MM.1S (cell line): ENCODE measurements around the gene HMGCS2.

Source experiments
- DNase-seq: peaks from one replicate; pipeline ENCODE4 v3.0.0-alpha.2; 2015
- H2AFZ ChIP-seq: fragments of 300-600 bp; sonication (generic); 2 replicates; pipeline ENCODE4 v1.6.0; 2016; ENCODE audit warnings: antibody characterized with exemption, low read length
- H3F3A ChIP-seq: fragments of 300-600 bp; sonication (generic); 2 replicates; pipeline ENCODE4 v1.6.1; 2016; ENCODE audit warnings: mild to moderate bottlenecking, antibody characterized with exemption, low read length, moderate library complexity, mixed read lengths; ENCODE audit not compliant: insufficient read depth
- H3K27ac ChIP-seq: fragments of 300-600 bp; sonication (generic); 2 replicates; pipeline ENCODE4 v1.5.1; 2016; ENCODE audit warnings: mild to moderate bottlenecking, low read length
- H3K27me3 ChIP-seq: fragments of 300-600 bp; sonication (generic); replicated peaks from 2 replicates; pipeline ENCODE4 v1.6.0; 2016; ENCODE audit warnings: low read length; ENCODE audit not compliant: insufficient read depth
- H3K36me3 ChIP-seq: fragments of 300-600 bp; sonication (generic); replicated peaks from 2 replicates; pipeline ENCODE4 v1.6.1; 2016; ENCODE audit warnings: mild to moderate bottlenecking, low read length, mixed read lengths; ENCODE audit not compliant: insufficient read depth
- H3K4me1 ChIP-seq: fragments of 300-600 bp; sonication (generic); 2 replicates; pipeline ENCODE4 v1.6.1; 2016; ENCODE audit warnings: low read length, mixed read lengths
- H3K4me2 ChIP-seq: fragments of 300-600 bp; sonication (generic); 2 replicates; pipeline ENCODE4 v1.6.0; 2016; ENCODE audit warnings: low read depth, low read length
- H3K4me3 ChIP-seq: fragments of 300-600 bp; sonication (generic); 2 replicates; pipeline ENCODE4 v1.5.1; 2016; ENCODE audit warnings: low read length, mixed read lengths
- H3K79me2 ChIP-seq: fragments of 300-600 bp; sonication (generic); 2 replicates; pipeline ENCODE4 v1.6.1; 2016; ENCODE audit warnings: mixed run types, low read length, mixed read lengths
- H3K9ac ChIP-seq: fragments of 300-600 bp; sonication (generic); 2 replicates; pipeline ENCODE4 v1.6.1; 2016; ENCODE audit warnings: low read length, mixed read lengths
- H3K9me2 ChIP-seq: fragments of 300-600 bp; sonication (generic); replicated peaks from 2 replicates; pipeline ENCODE4 v1.6.1; 2016; ENCODE audit warnings: mild to moderate bottlenecking, low read length, mixed read lengths; ENCODE audit not compliant: insufficient read depth
- H3K9me3 ChIP-seq: fragments of 300-600 bp; sonication (generic); replicated peaks from 2 replicates; pipeline ENCODE4 v1.6.1; 2016; ENCODE audit warnings: mild to moderate bottlenecking, low read length, mixed read lengths; ENCODE audit not compliant: insufficient read depth
- H4K20me1 ChIP-seq: fragments of 300-600 bp; sonication (generic); 2 replicates; pipeline ENCODE4 v1.6.1; 2016; ENCODE audit warnings: mild to moderate bottlenecking, low read length, moderate library complexity, mixed read lengths; ENCODE audit not compliant: insufficient read depth
- EZH2 ChIP-seq: fragments of 300-600 bp; sonication (generic); optimal IDR thresholded peaks from 2 replicates; pipeline ENCODE3; 2017; ENCODE audit warnings: low read depth, mild to moderate bottlenecking, antibody characterized with exemption, low read length, mixed read lengths
- EZH2phosphoT487 ChIP-seq: fragments of 300-600 bp; sonication (generic); IDR thresholded peaks from 2 replicates; pipeline ENCODE4 v1.6.1; 2018; ENCODE audit warnings: antibody characterized with exemption, low read length
- TF ChIP-seq, protein P1 (sequence below): fragments of 300-600 bp; sonication (generic); IDR thresholded peaks from 2 replicates; pipeline ENCODE4 v1.5.1; 2016; ENCODE audit warnings: antibody characterized with exemption, low read length, mixed read lengths

HMGCS2 gene

DNA sequence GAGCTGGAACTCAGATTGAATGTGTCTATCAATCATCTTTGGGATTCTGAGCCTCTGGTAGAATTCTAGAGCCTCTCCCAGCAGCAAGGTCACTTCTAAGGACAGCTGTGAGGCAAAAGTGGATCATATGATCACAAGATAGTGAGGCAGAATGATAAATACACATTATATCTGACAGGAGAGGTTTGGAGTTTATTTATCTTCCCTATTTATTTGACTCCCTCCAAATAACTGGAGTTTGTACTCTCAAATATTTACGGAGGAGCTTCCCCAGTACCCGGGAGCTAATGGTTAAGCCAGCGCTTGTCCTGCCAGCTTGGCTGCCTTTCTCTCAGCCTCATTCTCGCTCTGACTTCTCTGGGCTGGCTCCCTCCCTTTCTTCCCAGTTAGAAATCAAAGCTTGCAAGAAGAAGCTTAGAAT, 2.3 kb downstream of the HMGCS2 start:
- Histone ChIP-seq H3K4me2 (no peak overlapping the region), H3K9me3 (no peaks in the 10 kb centered on the region), H3K9me2 (no peaks in the 10 kb centered on the region), H2AFZ (no peak overlapping the region), H3K36me3 (no peaks in the 10 kb centered on the region), H4K20me1 (no peaks in the 10 kb centered on the region), H3K79me2 (no peaks in the 10 kb centered on the region), H3K27me3 (no peaks in the 10 kb centered on the region), H3K4me1 (no peaks in the 10 kb centered on the region), H3K9ac (no peak overlapping the region), H3F3A (no peaks in the 10 kb centered on the region), H3K27ac (no peak overlapping the region), H3K4me3 (no peak overlapping the region)
- no peak for DNase-seq
- no peak for TF ChIP-seq EZH2
- no peak for TF ChIP-seq EZH2phosphoT487
- TF ChIP-seq, protein P1, sequence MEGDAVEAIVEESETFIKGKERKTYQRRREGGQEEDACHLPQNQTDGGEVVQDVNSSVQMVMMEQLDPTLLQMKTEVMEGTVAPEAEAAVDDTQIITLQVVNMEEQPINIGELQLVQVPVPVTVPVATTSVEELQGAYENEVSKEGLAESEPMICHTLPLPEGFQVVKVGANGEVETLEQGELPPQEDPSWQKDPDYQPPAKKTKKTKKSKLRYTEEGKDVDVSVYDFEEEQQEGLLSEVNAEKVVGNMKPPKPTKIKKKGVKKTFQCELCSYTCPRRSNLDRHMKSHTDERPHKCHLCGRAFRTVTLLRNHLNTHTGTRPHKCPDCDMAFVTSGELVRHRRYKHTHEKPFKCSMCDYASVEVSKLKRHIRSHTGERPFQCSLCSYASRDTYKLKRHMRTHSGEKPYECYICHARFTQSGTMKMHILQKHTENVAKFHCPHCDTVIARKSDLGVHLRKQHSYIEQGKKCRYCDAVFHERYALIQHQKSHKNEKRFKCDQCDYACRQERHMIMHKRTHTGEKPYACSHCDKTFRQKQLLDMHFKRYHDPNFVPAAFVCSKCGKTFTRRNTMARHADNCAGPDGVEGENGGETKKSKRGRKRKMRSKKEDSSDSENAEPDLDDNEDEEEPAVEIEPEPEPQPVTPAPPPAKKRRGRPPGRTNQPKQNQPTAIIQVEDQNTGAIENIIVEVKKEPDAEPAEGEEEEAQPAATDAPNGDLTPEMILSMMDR, result no peak

DNA sequence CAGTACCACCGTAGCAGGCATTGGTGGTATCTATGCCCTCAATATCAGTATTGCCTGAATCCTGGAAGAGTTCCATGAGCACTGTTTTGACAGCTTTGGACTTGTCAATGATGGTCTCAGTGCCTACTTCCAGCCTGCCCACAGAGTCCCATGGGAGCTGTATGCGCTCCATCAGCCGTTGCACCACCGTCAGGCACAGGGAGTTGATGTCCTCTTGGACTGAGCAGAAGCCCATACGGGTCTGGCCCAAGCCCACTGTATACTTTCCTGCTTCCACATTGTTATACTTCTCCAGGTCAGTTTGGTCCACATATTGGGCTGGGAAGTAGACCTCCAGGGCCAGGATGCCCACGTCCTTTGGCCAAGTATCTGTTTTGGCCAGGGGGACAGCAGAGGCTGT, 4.5 kb downstream of the HMGCS2 start:
- no peaks in the 10 kb centered on the region for H3K36me3 ChIP-seq
- H3K4me1 ChIP-seq, result no peaks in the 10 kb centered on the region
- DNase-seq, result no peak
- H3K79me2 ChIP-seq, result no peaks in the 10 kb centered on the region
- TF ChIP-seq, protein P1, result no peak
- no peak for TF ChIP-seq EZH2
- H3K4me2 ChIP-seq, result no peak overlapping the region
- H3K9me3 ChIP-seq, result no peaks in the 10 kb centered on the region
- H2AFZ ChIP-seq, result no peak overlapping the region
- H3K4me3 ChIP-seq, result no peak overlapping the region
- no peaks in the 10 kb centered on the region for H3K9me2 ChIP-seq
- H3K27ac ChIP-seq, result no peak overlapping the region
- no peak overlapping the region for H3K9ac ChIP-seq
- H3K27me3 ChIP-seq, result no peaks in the 10 kb centered on the region
- no peaks in the 10 kb centered on the region for H3F3A ChIP-seq
- no peaks in the 10 kb centered on the region for H4K20me1 ChIP-seq

DNA sequence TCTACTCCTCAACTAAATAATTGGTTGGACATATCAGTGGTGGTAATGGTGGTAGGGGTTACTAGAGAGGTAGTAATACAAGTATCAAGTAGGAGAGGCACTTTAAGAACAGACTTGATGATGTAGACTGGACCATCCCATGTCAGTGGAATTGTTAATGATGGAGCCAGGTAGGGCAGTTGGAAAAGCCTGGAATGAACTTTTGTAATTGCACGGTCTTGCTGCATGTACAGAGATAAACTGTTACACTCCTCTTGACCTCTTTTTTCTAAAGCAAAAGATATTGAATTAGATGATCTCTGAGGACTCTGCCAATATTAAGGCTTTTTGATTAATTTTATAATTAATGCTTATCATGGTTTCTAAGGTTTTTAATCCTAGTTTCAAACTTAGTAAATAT, 5.8 kb downstream of the HMGCS2 start:
- H3K27me3 ChIP-seq, result no peaks in the 10 kb centered on the region
- no peaks in the 10 kb centered on the region for H3F3A ChIP-seq
- TF ChIP-seq EZH2 (no peak), EZH2phosphoT487 (no peak)
- TF ChIP-seq, protein P1, result no peak
- no peaks in the 10 kb centered on the region for H4K20me1 ChIP-seq
- no peaks in the 10 kb centered on the region for H3K9me3 ChIP-seq
- H3K79me2 ChIP-seq, result no peaks in the 10 kb centered on the region
- no peak overlapping the region for H3K9ac ChIP-seq
- no peaks in the 10 kb centered on the region for H3K4me1 ChIP-seq
- H3K9me2 ChIP-seq, result no peaks in the 10 kb centered on the region
- H3K4me2 ChIP-seq, result no peak overlapping the region
- H3K36me3 ChIP-seq, result no peaks in the 10 kb centered on the region
- no peak overlapping the region for H3K27ac ChIP-seq
- no peak overlapping the region for H3K4me3 ChIP-seq
- no peak for DNase-seq
- no peak overlapping the region for H2AFZ ChIP-seq

DNA sequence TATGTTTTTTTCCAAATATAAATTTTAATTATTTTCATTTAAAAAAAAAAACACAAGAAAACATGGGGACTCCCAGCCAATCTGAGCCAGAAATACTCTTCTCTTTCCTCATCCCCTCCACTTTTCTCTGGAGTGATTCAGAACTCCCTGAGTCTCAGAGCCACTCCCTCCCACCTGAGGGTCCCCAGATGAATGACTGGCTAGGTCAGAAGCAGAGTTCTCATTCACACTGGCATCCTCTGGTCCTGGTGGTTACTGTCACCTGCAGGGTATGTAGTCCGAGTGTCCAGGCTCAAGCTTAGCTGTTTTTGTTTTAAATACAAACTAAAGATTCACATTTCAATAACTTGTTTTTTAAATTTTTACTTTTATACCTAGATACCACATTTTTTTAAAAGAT, 6.3 kb downstream of the HMGCS2 start:
- no peaks in the 10 kb centered on the region for H3K79me2 ChIP-seq
- no peak for DNase-seq
- H4K20me1 ChIP-seq, result no peaks in the 10 kb centered on the region
- no peaks in the 10 kb centered on the region for H3K27me3 ChIP-seq
- H3K4me2 ChIP-seq, result no peak overlapping the region
- H3K27ac ChIP-seq, result no peak overlapping the region
- H3K9me2 ChIP-seq, result no peaks in the 10 kb centered on the region
- no peaks in the 10 kb centered on the region for H3K36me3 ChIP-seq
- TF ChIP-seq EZH2phosphoT487 (no peak), EZH2 (no peak)
- TF ChIP-seq, protein P1, result no peak
- H3K9ac ChIP-seq, result no peak overlapping the region
- H3K4me3 ChIP-seq, result no peak overlapping the region
- no peaks in the 10 kb centered on the region for H3K4me1 ChIP-seq
- H3F3A ChIP-seq, result no peaks in the 10 kb centered on the region
- H3K9me3 ChIP-seq, result no peaks in the 10 kb centered on the region
- no peak overlapping the region for H2AFZ ChIP-seq
